Measurements from ENCODE around the gene KRTAP10-3. TPM values are rescaled to one million over a fixed set of nuclear protein-coding genes. Genes with fewer than 3 reads are reported as not detected.

The KRTAP10-3 gene
- total and polyA plus RNA-seq, 2 of the 13 experiments (the other 11 are each of a cell fraction or from before 2014, with no cell fraction given) = not detected

GRCh38 chr21:44525391-44526095 is 33.1 kb downstream of the KRTAP10-3 start:
- intact Hi-C loops (cut with micrococcal nuclease; ENCODE audit: unreplicated experiment) = no loop called here
- TF ChIP-seq ZNF687 (CRISPR knock-in tag; IDR thresholded peaks at IDR 0.05) (peak; percentile 47; the same call in 1 of the 2 replicates), ZNF597 (CRISPR knock-in tag; IDR thresholded peaks at IDR 0.05) (no peak), POLR2A (IDR thresholded peaks at IDR 0.05; ENCODE audit: insufficient read depth in 1 of 2, low read depth in 2 of 2, low read length in 2 of 2) (no peak), MAX (IDR thresholded peaks at IDR 0.05) (peak; percentile 12; the same call in 1 of the 2 replicates), TBP (CRISPR knock-in tag; IDR thresholded peaks at IDR 0.05) (no peak), MEF2D (CRISPR knock-in tag; IDR thresholded peaks at IDR 0.05) (0 out of 2 replicates have a peak, but pooled peaks have one; percentile 14), ARID4A (CRISPR knock-in tag; IDR thresholded peaks at IDR 0.05; ENCODE audit: borderline replicate concordance) (0 out of 2 replicates have a peak, but pooled peaks have one; percentile 16)

More at GRCh38 chr21:44525391-44526095, 33.1 kb downstream of the KRTAP10-3 start:
- DNase-seq (ENCODE audit: low spot score) (peak; percentile 23), ATAC-seq (no peak), FAIRE-seq (no peak)
- 60% methylated on average over 8 of the region's 20 CpGs for WGBS (ENCODE audit: low lambda C conversion rate)
- H3K4me1 ChIP-seq (ENCODE audit: insufficient read depth, low read length) = peaks cover 21% of the 10 kb centered on the region
- H3K4me3 ChIP-seq (replicated peaks in 1 of 3; ENCODE audit: insufficient read depth in 1 of 3, low read depth in 2 of 3, low read length in 3 of 3) = no peak overlapping the region
- H3K27ac ChIP-seq (ENCODE audit: extremely low read length, insufficient read depth, low read length) = no peak overlapping the region
- POLR2A ChIA-PET = no interaction called here
- no peaks in the 10 kb centered on the region for H3K36me3 ChIP-seq (replicated peaks in 1 of 2; ENCODE audit: control insufficient read depth in 1 of 2, insufficient read depth in 2 of 2, low read length in 2 of 2)
- no peaks in the 10 kb centered on the region for H3K9me3 ChIP-seq (ENCODE audit: low read length)
- in situ Hi-C loops (cut with HindIII; ENCODE audit: extremely low pct_ligation_motif_present, low pct_unique_long_range_greater_than_20kb) = no loop called here
- peak overlapping the region; percentile 9; the same call in 1 of the 2 replicates for H3K4me2 ChIP-seq (ENCODE audit: low read depth, low read length)
- CTCF ChIA-PET (ENCODE audit: low intra/inter-chr PET ratio, low total read pairs) = no interaction called here
- no peaks in the 10 kb centered on the region for H3K79me2 ChIP-seq (ENCODE audit: insufficient read depth, low read length)
- H2AFZ ChIP-seq (ENCODE audit: low read length) = no peak overlapping the region
- H3K27me3 ChIP-seq (ENCODE audit: control insufficient read depth in 1 of 2, insufficient read depth in 2 of 2, low read length in 2 of 2) = peaks cover 0 to 6% of the 10 kb centered on the region in 2 experiments; a peak in 1 of 5 replicates
- no peak overlapping the region for H3K9ac ChIP-seq (ENCODE audit: insufficient read depth, low read depth, low read length)
- H4K20me1 ChIP-seq (ENCODE audit: insufficient read depth, low read length) = no peaks in the 10 kb centered on the region
- BruUV-seq (replicated peaks) = no TSS peak
